IMR-90 (cell line): Measurements from ENCODE around the gene LINGO4. TPM values are rescaled to one million over a fixed set of nuclear protein-coding genes. Genes with fewer than 3 reads are reported as not detected.

ENCODE experiments used
- ATAC-seq: fragments of 200-7000 bp; cut with Tn5 transposase; 2 replicates; pipeline ENCODE4 v1.9.1; 2020; ENCODE audit warnings: low read depth, mild to moderate bottlenecking, moderate library complexity
- BruUV-seq: library from RNA; stranded (reverse); fragments of 400-500 nt; replicated peaks from 2 replicates; lab custom pipeline; 2021; lab: Mats Ljungman, UMichigan
- CTCF ChIA-PET: fragments of 300-600 bp; formaldehyde crosslinking; extraction: SDS; loops from one replicate; lab custom pipeline; 2021; ENCODE audit warnings: antibody characterized with exemption; lab: Yijun Ruan, JAX
- POLR2A ChIA-PET: fragments of 300-600 bp; sonication (Branson Sonifier 250); formaldehyde crosslinking; loops from one replicate; lab custom pipeline; 2022; ENCODE audit warnings: antibody characterized with exemption; ENCODE audit not compliant: unreplicated experiment; lab: Charles Lee
- DNase-seq: peaks from one replicate; pipeline ENCODE4 v3.0.0; 2013
- H2AFZ ChIP-seq: replicated peaks from 2 replicates; pipeline ENCODE3; 2013; ENCODE audit warnings: low read length, mild to moderate bottlenecking; ENCODE audit not compliant: poor library complexity
- H2AK5ac ChIP-seq: 2 replicates; pipeline ENCODE4 v1.6.1; 2013; ENCODE audit warnings: low read depth, low read length, inconsistent platforms
- H2AK9ac ChIP-seq: replicated peaks from 2 replicates; pipeline ENCODE3; 2013; ENCODE audit warnings: mild to moderate bottlenecking, low read depth, low read length, moderate library complexity; ENCODE audit not compliant: poor library complexity
- H2BK120ac ChIP-seq: 2 replicates; pipeline ENCODE4 v1.6.1; 2013; ENCODE audit warnings: low read depth, low read length, inconsistent platforms
- H2BK15ac ChIP-seq: 3 replicates; pipeline ENCODE4 v1.6.1; 2013; ENCODE audit warnings: low read depth, low read length, inconsistent platforms
- H2BK20ac ChIP-seq: 2 replicates; pipeline ENCODE4 v1.6.1; 2013; ENCODE audit warnings: low read depth, mild to moderate bottlenecking, inconsistent platforms, low read length, moderate library complexity
- H2BK5ac ChIP-seq: 2 replicates; pipeline ENCODE4 v1.6.1; 2013; ENCODE audit warnings: mild to moderate bottlenecking, low read depth, low read length, inconsistent platforms; ENCODE audit not compliant: poor library complexity, severe bottlenecking
- H3K14ac ChIP-seq: replicated peaks from 2 replicates; pipeline ENCODE4 v1.6.1; 2013; ENCODE audit warnings: low read depth, low read length, inconsistent platforms
- H3K18ac ChIP-seq: 2 replicates; pipeline ENCODE4 v1.6.1; 2013; ENCODE audit warnings: low read depth, low read length, control low read depth
- H3K23ac ChIP-seq: 2 replicates; pipeline ENCODE4 v1.6.1; 2013; ENCODE audit warnings: low read depth, low read length, inconsistent platforms
- H3K27ac ChIP-seq: 2 replicates; pipeline ENCODE4 v1.5.1; 2013; ENCODE audit warnings: mild to moderate bottlenecking, control low read depth, low read length; ENCODE audit not compliant: insufficient read depth
- H3K27me3 ChIP-seq: 2 replicates; pipeline ENCODE4 v1.6.1; 2013; ENCODE audit warnings: low read length; ENCODE audit not compliant: control insufficient read depth, insufficient read depth
- H3K36me3 ChIP-seq: 2 replicates; pipeline ENCODE4 v1.6.1; 2013; ENCODE audit warnings: low read length, mixed read lengths; ENCODE audit not compliant: control insufficient read depth, insufficient read depth
- H3K4ac ChIP-seq: 2 replicates; pipeline ENCODE4 v1.6.1; 2013; ENCODE audit warnings: low read depth, low read length, inconsistent platforms
- H3K4me1 ChIP-seq: 2 replicates; pipeline ENCODE4 v1.6.1; 2013; ENCODE audit warnings: low read length, mixed read lengths; ENCODE audit not compliant: control insufficient read depth, insufficient read depth
- H3K4me2 ChIP-seq: 2 replicates; pipeline ENCODE4 v1.6.1; 2013; ENCODE audit warnings: low read depth, mild to moderate bottlenecking, control low read depth, low read length, moderate library complexity
- H3K4me3 ChIP-seq: 2 replicates; pipeline ENCODE4 v1.5.1; 2013; ENCODE audit warnings: low read depth, mild to moderate bottlenecking, control low read depth, low read length, moderate library complexity; ENCODE audit not compliant: insufficient read depth
- H3K56ac ChIP-seq: 2 replicates; pipeline ENCODE4 v1.6.1; 2013; ENCODE audit warnings: low read length, inconsistent platforms; ENCODE audit not compliant: insufficient read depth; ENCODE audit errors: extremely low read depth
- H3K79me1 ChIP-seq, 2 experiments: 2 replicates each; pipeline ENCODE4 v1.6.1; 2013; ENCODE audit warnings: low read length in 2 of 2, inconsistent platforms in 1 of 2, low read depth in 1 of 2
- H3K9ac ChIP-seq: 2 replicates; pipeline ENCODE4 v1.6.1; 2013; ENCODE audit warnings: low read depth, low read length, control low read depth
- H3K9me1 ChIP-seq: 2 replicates; pipeline ENCODE4 v1.6.1; 2013; ENCODE audit warnings: low read length, inconsistent platforms; ENCODE audit not compliant: insufficient read depth
- H3K9me3 ChIP-seq: 2 replicates; pipeline ENCODE4 v1.6.1; 2013; ENCODE audit warnings: low read length; ENCODE audit not compliant: control insufficient read depth, insufficient read depth
- H4K20me1 ChIP-seq: 2 replicates; pipeline ENCODE4 v1.6.1; 2013; ENCODE audit warnings: low read length, inconsistent platforms; ENCODE audit not compliant: insufficient read depth
- H4K5ac ChIP-seq: 2 replicates; pipeline ENCODE4 v1.6.1; 2013; ENCODE audit warnings: mild to moderate bottlenecking, low read depth, low read length, control low read depth
- H4K8ac ChIP-seq, 2 experiments: 2 replicates each; pipeline ENCODE4 v1.6.1; 2013; ENCODE audit warnings: low read depth in 2 of 2, low read length in 2 of 2, control low read depth in 1 of 2, inconsistent platforms in 1 of 2
- H4K91ac ChIP-seq: 2 replicates; pipeline ENCODE4 v1.6.1; 2013; ENCODE audit warnings: low read depth, low read length, inconsistent platforms; ENCODE audit not compliant: insufficient read depth
- BHLHE40 ChIP-seq: fragments of 150-350 bp; IDR thresholded peaks from 2 replicates; pipeline ENCODE4 v1.6.1; 2016; ENCODE audit warnings: mild to moderate bottlenecking, low read depth, low read length
- CHD1 ChIP-seq: IDR thresholded peaks from 2 replicates; pipeline ENCODE4 v1.6.1; 2012; ENCODE audit warnings: low read depth, low read length, improper control_type of control experiment
- CTCF ChIP-seq: conservative IDR thresholded peaks from 2 replicates; pipeline ENCODE4 v1.5.1; 2012; ENCODE audit warnings: mild to moderate bottlenecking, low read depth, low read length, improper control_type of control experiment
- ELK1 ChIP-seq: fragments of 150-350 bp; IDR thresholded peaks from 2 replicates; pipeline ENCODE4 v1.6.1; 2016; ENCODE audit warnings: low read depth, mild to moderate bottlenecking, low read length, moderate library complexity, borderline replicate concordance
- FOS ChIP-seq: fragments of 150-350 bp; IDR thresholded peaks from 2 replicates; pipeline ENCODE4 v1.6.1; 2016; ENCODE audit warnings: low read depth, low read length
- MAFK ChIP-seq: IDR thresholded peaks from 2 replicates; pipeline ENCODE4 v1.6.1; 2012; ENCODE audit warnings: low read depth, low read length, improper control_type of control experiment
- MAZ ChIP-seq: IDR thresholded peaks from 2 replicates; pipeline ENCODE4 v1.6.1; 2012; ENCODE audit warnings: low read depth, mild to moderate bottlenecking, low read length, improper control_type of control experiment, moderate library complexity, borderline replicate concordance
- MXI1 ChIP-seq: IDR thresholded peaks from 2 replicates; pipeline ENCODE4 v1.6.1; 2012; ENCODE audit warnings: low read depth, mild to moderate bottlenecking, low read length, moderate library complexity, borderline replicate concordance
- NFE2L2 ChIP-seq: fragments of 150-350 bp; IDR thresholded peaks from 2 replicates; pipeline ENCODE4 v1.6.1; 2016; ENCODE audit warnings: low read depth, mild to moderate bottlenecking, low read length
- RAD21 ChIP-seq: IDR thresholded peaks from 2 replicates; pipeline ENCODE4 v1.6.1; 2012; ENCODE audit warnings: low read length, improper control_type of control experiment
- RFX5 ChIP-seq: IDR thresholded peaks from 2 replicates; pipeline ENCODE4 v1.8.0; 2012; ENCODE audit warnings: low read depth, mild to moderate bottlenecking, low read length, moderate library complexity
- SMC3 ChIP-seq: fragments of 150-350 bp; IDR thresholded peaks from 2 replicates; pipeline ENCODE4 v1.6.1; 2016; ENCODE audit warnings: low read depth, mild to moderate bottlenecking, antibody characterized with exemption, low read length, moderate library complexity
- USF2 ChIP-seq: fragments of 150-350 bp; IDR thresholded peaks from 2 replicates; pipeline ENCODE4 v1.6.1; 2017; ENCODE audit warnings: mild to moderate bottlenecking, antibody characterized with exemption, low read length, low read depth
- WGBS, 2 experiments: methylation state at CpG; one replicate each; pipeline versions ENCODE4 v1.1.5 to v1.1.7; 2013; ENCODE audit warnings: missing lambda C conversion rate in 2 of 2; ENCODE audit not compliant: insufficient read length in 1 of 2; ENCODE audit errors: extremely low coverage in 2 of 2; 5-methylcytosine and 5-hydroxymethylcytosine counted together
- dilution Hi-C: fragments of 300-500 bp; cut with HindIII; formaldehyde crosslinking; loops from one replicate; pipeline ENCODE4 v1.14.3; 2018; ENCODE audit warnings: low sequenced_read_pairs; ENCODE audit not compliant: unreplicated experiment
- in situ Hi-C: fragments of 300-500 bp; cut with MboI; formaldehyde crosslinking; loops from 3 replicates; pipeline ENCODE4 v1.14.3; 2019; ENCODE audit warnings: low sequenced_read_pairs, inconsistent platforms, mixed read lengths
- intact Hi-C: fragments of 100-400 bp; cut with micrococcal nuclease; formaldehyde crosslinking; loops from 2 replicates; pipeline ENCODE4 v1.10.0; 2022
- polyA plus RNA-seq, 3 experiments: library from polyadenylated mRNA; depleted of rRNA; stranded (reverse); fragments of >200 nt; gene quantifications; 2 replicates each; pipeline ENCODE4 v1.2.3, GENCODE V29; 2012; ENCODE audit warnings: low replicate concordance in 1 of 3
- total RNA-seq: library from RNA; depleted of rRNA; stranded (reverse); fragments of >200 nt; gene quantifications from 2 replicates; pipeline ENCODE4 v1.2.3, GENCODE V29; 2012

Gene LINGO4
- total and polyA plus RNA-seq, 2 of the 4 experiments (the other 2 are of a cell fraction), result not detected

GRCh38 chr1:151846686-151847237, 41.5 kb upstream of the LINGO4 start:
- WGBS, 2 experiments, result no CpG with 5 or more reads among the region's 8 CpGs
- H2BK15ac ChIP-seq, result 0 out of 3 replicates have a peak overlapping the region, but pooled peaks have one; percentile 13
- POLR2A ChIA-PET, result no interaction called here
- no peaks in the 10 kb centered on the region for H3K79me1 ChIP-seq
- H3K36me3 ChIP-seq, result no peaks in the 10 kb centered on the region
- no peak overlapping the region for H2BK120ac ChIP-seq
- TF ChIP-seq MAFK, result no peak
- TF ChIP-seq USF2, result no peak
- TF ChIP-seq RAD21, result no peak
- TF ChIP-seq FOS, result no peak
- no peak for TF ChIP-seq MXI1
- no peak for TF ChIP-seq ELK1
- no peak for TF ChIP-seq SMC3
- TF ChIP-seq CTCF, result no peak
- TF ChIP-seq CHD1, result no peak
- no peak for TF ChIP-seq NFE2L2
- TF ChIP-seq MAZ, result no peak
- no peak for TF ChIP-seq RFX5
- TF ChIP-seq BHLHE40, result no peak
- intact Hi-C loops (no loop called here), in situ Hi-C loops (no loop called here), dilution Hi-C loops (no loop called here)
- no peak overlapping the region for H4K5ac ChIP-seq
- H3K9me3 ChIP-seq, result no peaks in the 10 kb centered on the region
- no peak overlapping the region for H2AK9ac ChIP-seq
- no peaks in the 10 kb centered on the region for H4K20me1 ChIP-seq
- H4K8ac ChIP-seq, result no peak overlapping the region; a peak in 1 of 4 replicates
- no peak overlapping the region for H4K91ac ChIP-seq
- BruUV-seq, result no TSS peak
- DNase-seq, result no peak
- peaks cover 32% of the 10 kb centered on the region for H3K27me3 ChIP-seq
- no peak overlapping the region for H3K18ac ChIP-seq
- no peaks in the 10 kb centered on the region for H3K9me1 ChIP-seq
- no peak overlapping the region for H3K4me2 ChIP-seq
- H2AK5ac ChIP-seq, result no peak overlapping the region
- no peak overlapping the region for H3K4ac ChIP-seq
- H3K56ac ChIP-seq, result no peak overlapping the region
- H3K4me1 ChIP-seq, result 0 out of 2 replicates have a peak, but pooled peaks cover 1% of the 10 kb centered on the region
- no peak overlapping the region for H3K27ac ChIP-seq
- H2AFZ ChIP-seq, result no peak overlapping the region
- no peak for ATAC-seq
- H3K23ac ChIP-seq, result no peak overlapping the region
- H3K9ac ChIP-seq, result no peak overlapping the region
- H2BK5ac ChIP-seq, result no peak overlapping the region
- CTCF ChIA-PET, result no interaction called here
- no peak overlapping the region for H2BK20ac ChIP-seq
- no peak overlapping the region for H3K14ac ChIP-seq
- H3K4me3 ChIP-seq, result no peak overlapping the region
